ENCODE measurements around the gene CATSPERZ.

- TF ChIP-seq JUN (IDR thresholded peaks at IDR 0.05; ENCODE audit: low read depth, low read length) (no peak), CTCF (IDR thresholded peaks at IDR 0.05; ENCODE audit: control extremely low read depth in 1 of 3, insufficient read depth in 1 of 3, low read depth in 1 of 3, low read length in 3 of 3) (no peak), RFX5 (IDR thresholded peaks at IDR 0.05; ENCODE audit: borderline replicate concordance, low read depth, low read length) (no peak), POU5F1 (IDR thresholded peaks at IDR 0.05; ENCODE audit: low read depth, low read length) (no peak), SIX5 (IDR thresholded peaks at IDR 0.05; ENCODE audit: low read depth, low read length) (no peak), BACH1 (IDR thresholded peaks at IDR 0.05; ENCODE audit: low read length) (no peak), TEAD4 (IDR thresholded peaks at IDR 0.05; ENCODE audit: low read depth, low read length) (no peak), POLR2A (IDR thresholded peaks at IDR 0.05; ENCODE audit: control extremely low read depth in 1 of 2, low read depth in 2 of 2, low read length in 2 of 2) (no peak), BCL11A (IDR thresholded peaks at IDR 0.05; ENCODE audit: low read depth in 2 of 2, low read length in 2 of 2) (no peak)
Measured at GRCh38 chr11:64262271-64263002, 37.7 kb upstream of the CATSPERZ start.
